Inflammatory macrophage treated with lipopolysaccharide for 1 hour (primary cell): ENCODE measurements around the gene KRTAP1-4.
"Not testable (repeated sequence)": the region's sequence is repeated elsewhere in the genome, so short reads cannot be mapped to it uniquely, and the experiment has no call there.

Experiments
- DNase-seq, 2 donors: peaks; one replicate each; pipeline ENCODE4 v3.0.0-alpha.2; 2020 to 2022

The KRTAP1-4 gene, protein sequence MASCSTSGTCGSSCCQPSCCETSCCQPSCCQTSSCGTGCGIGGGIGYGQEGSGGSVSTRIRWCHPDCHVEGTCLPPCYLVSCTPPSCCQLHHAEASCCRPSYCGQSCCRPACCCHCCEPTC

DNA sequence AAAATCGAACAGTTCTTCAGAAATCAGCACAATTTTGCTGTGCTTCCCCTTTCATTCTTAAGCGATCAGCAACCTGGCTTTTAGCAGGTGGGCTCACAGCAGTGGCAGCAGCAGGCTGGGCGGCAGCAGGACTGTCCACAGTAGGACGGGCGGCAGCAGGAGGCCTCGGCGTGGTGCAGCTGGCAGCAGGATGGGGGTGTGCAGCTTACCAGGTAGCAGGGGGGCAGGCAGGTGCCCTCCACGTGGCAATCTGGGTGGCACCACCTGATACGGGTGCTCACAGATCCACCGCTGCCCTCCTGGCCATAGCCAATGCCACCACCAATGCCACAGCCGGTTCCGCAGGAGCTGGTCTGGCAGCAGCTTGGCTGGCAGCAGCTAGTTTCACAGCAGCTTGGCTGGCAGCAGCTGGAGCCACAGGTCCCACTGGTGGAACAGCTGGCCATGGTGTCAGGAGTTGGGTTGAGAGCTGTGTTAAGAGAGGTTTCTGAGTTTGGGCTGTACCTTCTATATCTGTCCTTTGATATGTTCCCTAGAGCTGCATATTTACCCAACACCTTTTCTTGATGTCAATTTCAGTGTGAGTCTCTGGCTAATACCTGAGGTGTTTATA, at the start of gene KRTAP1-4:
Gene KRTAP1-4 (minus strand): TSS at position 563 of the 613 bp plus-strand sequence. CDS start 117 bp downstream, at position 446.
- DNase-seq, result no peak

GRCh38 chr17:41076788-41077187, 46.8 kb upstream of the KRTAP1-4 start:
- DNase-seq, result no peak

GRCh38 chr17:41073676-41074075, 43.7 kb upstream of the KRTAP1-4 start:
- no peak for DNase-seq

- no peak for DNase-seq
These were observed 41.8 kb upstream of the KRTAP1-4 start for GRCh38 chr17:41071606-41072360.

- DNase-seq, result no peak
These were observed 39.0 kb upstream of the KRTAP1-4 start for GRCh38 chr17:41069031-41069430.

GRCh38 chr17:41067281-41067680, 37.3 kb upstream of the KRTAP1-4 start:
- DNase-seq, result no peak

- peak in 1 of 2 donors; percentile 3 for DNase-seq
These were observed 36.0 kb upstream of the KRTAP1-4 start, which contains the start of gene KRTAP2-4 for GRCh38 chr17:41065829-41066624. Gene KRTAP2-4 (minus strand): TSS chr17:41065879. CDS start chr17:41065845, 34 bp downstream.

- not testable (repeated sequence) for DNase-seq
These were observed 35.2 kb upstream of the KRTAP1-4 start for GRCh38 chr17:41065016-41065689.

DNA sequence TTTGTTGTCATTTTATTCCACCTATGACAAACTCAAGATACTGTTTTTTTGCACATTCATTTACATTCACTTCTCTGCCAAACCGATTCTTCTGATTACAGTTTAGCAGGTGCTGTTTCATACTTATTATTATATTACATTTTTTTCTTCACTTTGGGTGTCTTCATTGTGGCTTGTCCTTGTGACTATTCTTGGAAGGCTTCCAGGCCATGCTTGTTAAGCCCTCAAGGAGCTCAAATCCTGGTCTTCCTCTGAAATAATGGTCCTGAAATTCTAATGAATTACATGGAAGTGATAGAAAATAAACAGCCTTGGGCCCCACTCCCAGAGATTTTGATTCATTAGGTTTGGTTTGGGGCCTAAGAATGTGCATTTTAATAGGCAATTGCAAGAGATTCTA, 34.3 kb upstream of the KRTAP1-4 start:
- DNase-seq, result no peak

GRCh38 chr17:41063449-41063848, 33.5 kb upstream of the KRTAP1-4 start:
- no peak for DNase-seq

DNA sequence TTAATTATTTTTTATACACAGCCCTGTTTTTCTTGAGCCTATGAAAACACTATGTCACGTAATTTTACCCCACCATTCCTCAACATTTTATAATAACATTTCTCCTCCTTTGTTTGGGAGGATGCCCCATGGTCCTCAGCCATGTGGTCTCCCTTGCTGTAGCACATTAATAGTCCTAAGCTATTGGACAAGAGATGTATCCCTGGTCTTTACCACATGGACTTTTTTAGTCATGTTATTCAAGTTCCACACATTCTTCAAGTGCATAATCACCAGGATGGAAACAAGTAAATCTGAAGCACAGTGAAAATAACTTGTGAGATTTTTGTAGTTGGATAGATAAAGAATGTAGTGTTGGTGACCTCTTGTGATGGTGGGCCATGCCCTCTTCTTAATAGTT, 32.0 kb upstream of the KRTAP1-4 start:
- no peak for DNase-seq

- no peak for DNase-seq
These were observed 30.1 kb upstream of the KRTAP1-4 start, which contains the start of gene KRTAP2-3 for GRCh38 chr17:41060052-41060604. Gene KRTAP2-3 (minus strand): TSS chr17:41060114. CDS start chr17:41060050, 64 bp downstream.

- not testable (repeated sequence) for DNase-seq
These were observed 29.5 kb upstream of the KRTAP1-4 start for GRCh38 chr17:41059276-41060051.

DNA sequence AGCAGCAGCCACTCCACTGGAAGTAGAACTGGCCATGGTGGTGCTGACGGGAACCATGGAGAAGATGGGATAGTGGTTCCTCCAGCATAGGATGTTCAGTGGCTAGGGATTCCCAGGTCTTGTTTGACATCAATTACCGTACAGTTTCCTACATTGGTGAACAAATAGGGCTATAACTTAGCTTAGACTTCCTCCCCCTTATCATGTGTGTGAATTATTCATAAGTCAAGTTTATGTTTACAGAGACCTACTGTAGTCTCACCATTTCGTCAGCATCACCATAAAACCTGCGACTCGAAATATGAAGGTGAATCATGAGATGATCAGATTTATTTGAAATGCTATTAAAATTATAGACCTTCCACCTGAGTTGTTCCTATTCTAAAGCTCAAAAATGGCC, 28.7 kb upstream of the KRTAP1-4 start:
- DNase-seq, result no peak

DNA sequence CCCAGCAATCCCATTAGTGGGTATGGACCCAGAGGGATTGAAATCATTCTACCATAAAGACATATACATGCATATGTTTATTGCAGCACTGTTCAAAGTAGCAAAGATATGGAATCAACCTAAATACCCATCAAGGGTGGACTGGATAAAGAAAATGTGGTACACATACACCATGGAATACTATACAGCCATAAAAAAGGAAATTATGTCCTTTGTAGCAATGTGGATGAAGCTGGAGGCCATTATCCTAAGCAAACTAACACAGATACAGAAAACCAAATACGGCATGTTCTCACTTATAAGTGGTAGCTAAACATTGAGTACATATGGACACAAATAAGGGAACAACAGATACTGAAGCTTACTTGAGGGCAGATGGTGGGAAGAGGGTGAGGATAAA, 27.6 kb upstream of the KRTAP1-4 start:
- DNase-seq, result no peak

GRCh38 chr17:41055130-41055529, 25.1 kb upstream of the KRTAP1-4 start, which contains the start of gene KRTAP2-2:
Gene KRTAP2-2 (minus strand): TSS chr17:41055230. CDS start chr17:41055211, 19 bp downstream.
- not testable (repeated sequence) for DNase-seq

GRCh38 chr17:41054556-41054955, 24.6 kb upstream of the KRTAP1-4 start:
- DNase-seq, result not testable (repeated sequence)

DNA sequence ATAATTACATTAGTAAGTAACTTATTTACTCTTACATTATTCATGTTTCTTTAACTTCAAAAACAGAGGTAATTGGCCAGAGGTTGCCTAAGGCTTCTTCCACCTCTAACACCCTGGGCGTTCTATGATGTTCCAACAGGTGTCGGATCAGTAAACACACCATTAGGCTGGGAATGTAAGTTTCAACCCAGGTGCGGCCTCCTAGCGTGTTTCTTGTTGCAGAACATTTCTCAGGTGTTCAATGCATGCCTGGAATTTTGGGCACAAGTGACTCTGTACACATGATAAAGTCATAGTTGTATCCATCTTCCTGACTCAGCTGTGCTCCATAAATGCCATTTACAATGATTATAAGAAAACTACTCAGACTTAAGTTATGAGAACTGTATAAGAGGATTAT, 24.0 kb upstream of the KRTAP1-4 start:
- no peak for DNase-seq

- DNase-seq, result no peak
These were observed 22.6 kb upstream of the KRTAP1-4 start for GRCh38 chr17:41052566-41052965.

DNA sequence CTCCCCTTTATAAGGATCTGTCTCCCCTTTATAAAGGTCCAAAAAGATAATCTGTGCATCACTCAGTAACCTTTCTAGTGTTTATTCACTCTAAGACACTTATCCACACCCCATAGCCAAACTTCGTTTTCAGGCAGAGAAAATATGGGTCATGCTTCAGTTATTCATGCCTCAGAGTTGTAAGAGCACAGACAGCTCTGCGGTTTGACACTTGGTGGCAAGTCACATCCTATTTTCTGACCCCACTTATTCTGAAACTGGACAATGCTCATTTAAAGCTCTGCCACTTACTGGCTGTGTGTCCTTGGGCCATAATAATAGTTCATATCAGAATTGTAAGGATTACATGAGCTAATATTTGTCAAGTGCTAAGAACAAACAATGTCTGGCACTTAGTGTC, 19.1 kb upstream of the KRTAP1-4 start:
- no peak for DNase-seq

DNA sequence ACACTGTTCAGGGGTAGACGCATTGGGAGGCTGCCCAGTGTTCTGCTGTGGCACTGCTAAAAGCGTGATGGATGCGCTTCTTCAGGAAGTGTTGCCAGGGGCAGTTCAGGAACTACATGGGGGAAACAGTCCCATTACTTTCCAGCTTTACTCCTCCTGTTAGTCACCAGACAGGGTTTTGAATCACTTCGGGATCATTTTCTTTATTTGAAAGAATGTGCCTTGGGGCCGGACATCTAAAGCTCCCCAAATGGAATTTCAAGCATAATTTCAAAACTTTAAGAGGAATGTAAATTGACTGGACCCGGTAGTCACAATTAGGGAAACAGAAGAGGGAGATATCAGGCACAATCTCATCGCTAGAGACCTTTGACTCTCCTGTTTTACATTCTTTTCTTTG, 18.4 kb upstream of the KRTAP1-4 start:
- no peak for DNase-seq
